Hepatocyte (in vitro differentiated cells): ENCODE results near the gene MAPKAP1.

ENCODE experiments used
- EZH2 ChIP-seq: fragments of 200-600 bp; sonication (generic); IDR thresholded peaks from 2 replicates; pipeline ENCODE4 v1.6.1; 2016; ENCODE audit warnings: antibody characterized with exemption, mild to moderate bottlenecking, borderline replicate concordance
- EZH2phosphoT487 ChIP-seq: fragments of 200-600 bp; sonication (generic); IDR thresholded peaks from one replicate; pipeline ENCODE4 v1.6.1; 2018; ENCODE audit warnings: antibody characterized with exemption, mild to moderate bottlenecking, low read depth, moderate library complexity; ENCODE audit not compliant: unreplicated experiment, severe bottlenecking
- TF ChIP-seq, protein P1 (sequence below): fragments of 200-600 bp; sonication (generic); IDR thresholded peaks from 2 replicates; pipeline ENCODE4 v1.5.1; 2016; ENCODE audit warnings: antibody characterized with exemption, mild to moderate bottlenecking; ENCODE audit not compliant: poor library complexity

- TF ChIP-seq, protein P1, sequence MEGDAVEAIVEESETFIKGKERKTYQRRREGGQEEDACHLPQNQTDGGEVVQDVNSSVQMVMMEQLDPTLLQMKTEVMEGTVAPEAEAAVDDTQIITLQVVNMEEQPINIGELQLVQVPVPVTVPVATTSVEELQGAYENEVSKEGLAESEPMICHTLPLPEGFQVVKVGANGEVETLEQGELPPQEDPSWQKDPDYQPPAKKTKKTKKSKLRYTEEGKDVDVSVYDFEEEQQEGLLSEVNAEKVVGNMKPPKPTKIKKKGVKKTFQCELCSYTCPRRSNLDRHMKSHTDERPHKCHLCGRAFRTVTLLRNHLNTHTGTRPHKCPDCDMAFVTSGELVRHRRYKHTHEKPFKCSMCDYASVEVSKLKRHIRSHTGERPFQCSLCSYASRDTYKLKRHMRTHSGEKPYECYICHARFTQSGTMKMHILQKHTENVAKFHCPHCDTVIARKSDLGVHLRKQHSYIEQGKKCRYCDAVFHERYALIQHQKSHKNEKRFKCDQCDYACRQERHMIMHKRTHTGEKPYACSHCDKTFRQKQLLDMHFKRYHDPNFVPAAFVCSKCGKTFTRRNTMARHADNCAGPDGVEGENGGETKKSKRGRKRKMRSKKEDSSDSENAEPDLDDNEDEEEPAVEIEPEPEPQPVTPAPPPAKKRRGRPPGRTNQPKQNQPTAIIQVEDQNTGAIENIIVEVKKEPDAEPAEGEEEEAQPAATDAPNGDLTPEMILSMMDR = no peak
- no peak for TF ChIP-seq EZH2
- no peak for TF ChIP-seq EZH2phosphoT487
Observed at GRCh38 chr9:125743682-125744428, 36.8 kb upstream of the MAPKAP1 start.
